Left ventricle myocardium superior (tissue), 1 donor: ENCODE results near the gene EVPL. TPM values are rescaled to one million over a fixed set of nuclear protein-coding genes. Genes with fewer than 3 reads are reported as not detected.
A peak's percentile ranks its signal among the peaks of the same experiment; 100 is the strongest.
"Not testable (repeated sequence)": the region's sequence is repeated elsewhere in the genome, so short reads cannot be mapped to it uniquely, and the experiment has no call there.

ENCODE experiments used
- ATAC-seq: fragments of 200-7000 bp; cut with Tn5 transposase; one replicate; pipeline ENCODE4 v1.9.1; 2020; ENCODE audit warnings: mild to moderate bottlenecking, moderate library complexity
- DNase-seq: peaks from one replicate; pipeline ENCODE4 v3.0.0-alpha.2; 2020
- intact Hi-C: fragments of 100-400 bp; cut with micrococcal nuclease; formaldehyde crosslinking; loops from one replicate; pipeline ENCODE4 v1.11.0; 2022
- long read RNA-seq: library from polyadenylated mRNA; unstranded; transcript quantifications from one replicate; pipeline ENCODE4 v2.0.0, GENCODE V29; 2021
- total RNA-seq: library from RNA; stranded (reverse); fragmentation: NEBNext Ultra II Directional; extraction: Animal tissue kit (Norgen Biotek cat#: 25700); gene quantifications from one replicate; pipeline ENCODE4 v1.2.1, GENCODE V29; 2021
- donor health status: DM: no; HTN: yes; CAD: no; lungs with severe emphysema.

The EVPL gene
- 0.07 TPM for total RNA-seq
- long read RNA-seq = 0 reads

DNA sequence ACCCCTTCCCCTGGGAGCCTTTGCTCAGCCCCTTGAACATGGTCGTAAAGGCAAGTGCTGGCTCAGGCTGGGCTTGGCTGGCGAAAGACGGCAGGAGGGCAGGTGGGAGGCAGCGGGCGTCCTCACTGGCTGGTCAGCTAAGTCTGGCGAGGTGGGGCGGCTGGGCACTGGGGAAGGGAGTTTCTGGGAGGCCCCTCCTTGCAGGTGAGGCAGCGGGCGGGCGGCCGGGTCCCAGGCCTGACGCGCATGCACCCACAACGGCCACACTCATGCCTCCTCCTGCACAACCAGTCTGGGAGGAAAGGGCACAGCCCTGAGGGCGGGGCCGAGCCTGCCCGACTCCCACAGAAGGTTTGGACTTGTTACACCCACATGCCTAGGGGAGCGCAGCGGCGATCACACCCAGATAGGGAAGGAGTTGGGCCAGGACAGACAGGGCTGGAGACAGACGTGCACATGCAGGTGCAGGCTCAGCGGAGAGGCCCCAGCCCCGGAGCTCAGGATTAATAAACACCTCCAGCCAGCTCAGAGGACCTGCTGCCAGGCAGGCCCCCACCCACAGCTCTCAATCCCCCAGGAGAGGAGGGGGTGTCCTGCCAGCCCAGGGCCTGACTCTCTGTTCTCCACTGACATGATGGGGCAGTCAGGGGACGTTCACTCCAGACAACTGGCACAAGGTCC is at the start of gene EVPL:
EVPL (minus strand) TSS at position 148 of the 681 bp plus-strand sequence; CDS start at position 40, 108 bp downstream.
- ATAC-seq (no peak), DNase-seq (no peak)
- intact Hi-C loops = no loop called here

DNA sequence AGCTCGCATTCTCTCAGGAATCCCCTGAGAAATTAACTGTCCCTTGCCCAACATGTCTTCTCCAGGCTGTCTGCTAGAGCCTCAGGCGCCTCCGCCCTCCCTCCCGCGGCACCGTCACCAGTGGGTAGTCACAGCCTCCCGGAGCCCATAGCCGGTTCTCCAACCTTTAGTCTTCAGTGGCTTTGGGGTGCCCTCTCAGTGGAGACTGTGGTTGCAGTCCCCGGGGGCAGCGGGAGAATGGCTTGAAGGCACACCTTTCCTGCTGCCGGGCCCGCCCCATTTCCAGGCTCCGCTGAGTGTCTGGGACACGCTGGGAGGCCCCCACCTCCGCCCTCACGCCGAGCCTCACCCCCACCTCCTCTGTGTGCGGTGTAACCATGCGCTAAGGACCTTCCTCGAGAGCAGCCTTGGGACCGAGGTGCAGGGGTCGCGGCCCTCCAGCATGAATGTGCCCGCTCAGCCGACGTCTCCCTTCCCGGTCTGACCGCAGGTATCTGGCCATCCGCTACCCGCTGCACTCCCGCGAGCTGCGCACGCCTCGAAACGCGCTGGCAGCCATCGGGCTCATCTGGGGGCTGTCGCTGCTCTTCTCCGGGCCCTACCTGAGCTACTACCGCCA is 49.1 kb upstream of the EVPL start:
- ATAC-seq = no peak
- no peak for DNase-seq
- intact Hi-C loops = no loop called here

DNA sequence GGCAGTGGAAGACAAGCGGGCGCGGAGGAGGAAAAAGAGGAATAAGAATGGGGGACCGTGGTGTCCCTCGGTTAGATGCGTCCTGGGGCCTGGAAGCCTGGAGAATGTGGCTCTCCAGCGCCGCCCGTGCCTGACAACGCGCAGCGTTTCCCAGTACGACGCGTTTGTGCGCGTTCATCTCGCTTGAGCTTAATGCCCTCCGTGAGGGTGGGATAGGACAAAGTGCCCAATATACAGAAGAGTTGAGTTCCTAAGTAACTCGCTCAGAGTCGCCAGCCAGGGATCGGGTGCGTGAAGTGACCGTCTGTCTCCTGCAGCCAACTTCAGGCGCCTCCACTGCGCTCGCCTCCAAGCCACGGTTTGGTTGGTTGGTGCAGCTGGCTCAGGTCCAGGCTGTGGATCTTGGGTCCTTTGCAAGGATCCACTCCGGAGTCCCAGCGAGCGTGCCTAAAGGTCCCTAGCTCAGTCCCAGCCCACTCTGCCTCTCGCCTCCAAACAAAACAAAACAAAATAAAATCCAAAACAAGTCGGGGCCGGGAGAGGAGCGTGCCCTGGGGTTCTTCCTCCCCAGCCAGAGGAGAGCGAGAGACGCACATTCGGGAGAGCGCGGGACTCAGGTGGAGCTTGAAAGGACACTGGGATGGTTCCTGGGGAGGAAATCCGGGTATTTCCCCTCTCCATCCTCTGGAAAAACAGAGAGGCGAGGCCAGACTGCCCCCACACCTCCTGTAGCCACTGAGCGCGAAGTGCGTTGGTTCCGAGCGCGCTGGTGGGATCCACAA is 48.4 kb upstream of the EVPL start:
- intact Hi-C loops = no loop called here
- DNase-seq (no peak), ATAC-seq (no peak)

DNA sequence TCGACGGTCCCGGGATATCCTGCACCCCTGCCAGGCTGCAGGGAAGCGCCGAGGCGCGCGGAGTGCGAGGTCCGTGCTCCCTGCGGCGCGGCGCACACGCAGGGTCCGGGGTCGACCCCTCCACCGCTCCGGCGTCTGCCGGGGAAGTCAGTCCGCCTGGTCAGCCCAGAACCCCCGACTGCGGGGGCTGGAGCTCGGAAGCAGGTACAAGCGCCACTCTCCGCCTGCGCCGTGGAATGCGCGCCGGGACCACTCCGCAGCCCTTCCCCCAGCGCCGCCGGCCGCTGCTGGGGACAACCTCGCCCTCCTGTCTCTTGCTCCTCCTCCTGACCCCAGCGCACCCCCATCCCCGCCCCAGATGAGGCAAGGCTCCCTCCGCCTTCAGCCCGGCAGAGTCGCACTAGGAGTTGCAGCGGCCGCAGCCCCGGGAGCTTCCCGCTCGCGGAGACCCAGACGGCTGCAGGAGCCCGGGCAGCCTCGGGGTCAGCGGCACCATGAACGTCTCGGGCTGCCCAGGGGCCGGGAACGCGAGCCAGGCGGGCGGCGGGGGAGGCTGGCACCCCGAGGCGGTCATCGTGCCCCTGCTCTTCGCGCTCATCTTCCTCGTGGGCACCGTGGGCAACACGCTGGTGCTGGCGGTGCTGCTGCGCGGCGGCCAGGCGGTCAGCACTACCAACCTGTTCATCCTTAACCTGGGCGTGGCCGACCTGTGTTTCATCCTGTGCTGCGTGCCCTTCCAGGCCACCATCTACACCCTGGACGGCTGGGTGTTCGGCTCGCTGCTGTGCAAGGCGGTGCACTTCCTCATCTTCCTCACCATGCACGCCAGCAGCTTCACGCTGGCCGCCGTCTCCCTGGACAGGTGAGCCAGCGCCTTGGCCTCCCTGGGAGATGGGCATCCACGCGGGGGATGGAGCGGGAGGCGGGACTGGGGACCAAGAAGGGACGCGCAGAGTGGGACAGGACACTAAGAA is 47.6 kb upstream of the EVPL start, which contains the start of gene GALR2:
GALR2 (plus strand) TSS at position 392 of the 974 bp plus-strand sequence; CDS start at position 495, 103 bp downstream.
- ATAC-seq (no peak), DNase-seq (no peak)
- intact Hi-C loops = no loop called here

DNA sequence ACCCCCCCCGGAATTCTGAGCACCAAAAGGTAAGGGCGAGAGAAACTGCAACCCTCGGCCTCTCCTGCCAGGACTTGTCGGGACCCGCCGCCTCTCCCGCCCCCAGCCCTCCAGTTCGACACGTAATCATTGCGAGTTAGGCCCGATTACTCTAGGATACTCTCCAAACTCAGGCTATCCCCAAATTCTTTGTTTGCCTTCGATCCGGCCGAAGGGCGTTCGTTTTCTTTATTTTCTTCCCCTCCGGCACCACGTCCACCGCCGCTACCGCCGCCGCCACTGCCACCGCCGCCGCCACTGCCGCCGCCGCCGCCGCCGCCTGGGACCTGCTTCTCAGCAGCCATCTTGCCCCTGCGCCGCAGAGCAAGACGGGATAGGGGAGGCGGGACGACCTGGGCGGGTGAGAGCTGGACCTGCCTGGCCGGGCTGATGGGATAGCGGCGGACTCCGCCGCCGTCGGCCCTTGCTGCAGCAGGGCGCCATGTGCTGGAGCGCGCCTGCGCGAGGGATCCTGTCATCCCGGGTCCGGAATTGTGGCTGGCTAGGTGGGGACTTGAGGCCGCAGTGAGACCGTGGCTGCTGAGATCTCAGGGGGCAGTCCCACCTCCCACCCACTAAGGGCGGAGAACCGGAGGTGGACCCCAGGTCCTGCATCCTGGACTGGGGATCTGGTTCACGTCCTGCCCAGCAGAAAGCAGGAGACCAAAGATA is 45.2 kb upstream of the EVPL start, which contains the start of gene SRP68:
SRP68 (minus strand) TSS at position 370 of the 711 bp plus-strand sequence; CDS start at position 344, 26 bp downstream.
- peak; percentile 100 for ATAC-seq
- intact Hi-C loops = no loop called here
- DNase-seq = peak; percentile 95

DNA sequence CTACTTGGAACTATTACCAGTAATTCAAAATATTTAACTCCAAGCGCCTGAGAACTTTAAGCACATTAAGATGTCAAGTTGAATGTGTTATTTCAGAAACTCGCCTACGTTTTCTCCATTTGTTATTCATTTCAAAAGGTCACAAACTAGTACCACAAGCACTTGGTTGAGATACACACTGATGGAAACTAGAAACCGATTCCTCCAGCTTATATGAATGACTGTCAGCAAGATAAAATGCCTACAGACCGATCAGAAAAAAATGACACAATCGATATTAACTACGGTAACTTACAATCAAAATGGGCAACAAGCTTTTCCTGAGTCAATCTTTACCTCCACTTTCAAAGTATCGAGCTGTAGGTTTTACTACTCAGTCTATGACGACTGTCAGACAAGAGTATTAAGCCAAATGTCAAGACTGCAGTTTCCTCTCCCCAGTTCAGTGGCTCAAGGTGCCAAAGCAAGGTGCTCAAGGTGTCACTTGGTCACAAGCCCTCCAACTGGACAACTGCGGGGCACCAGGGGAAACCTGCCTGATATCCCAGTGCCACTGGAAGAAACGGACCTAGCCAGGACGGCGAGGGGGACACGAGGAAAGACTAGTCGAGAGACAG is 44.5 kb upstream of the EVPL start:
- intact Hi-C loops = no loop called here
- ATAC-seq = no peak

DNA sequence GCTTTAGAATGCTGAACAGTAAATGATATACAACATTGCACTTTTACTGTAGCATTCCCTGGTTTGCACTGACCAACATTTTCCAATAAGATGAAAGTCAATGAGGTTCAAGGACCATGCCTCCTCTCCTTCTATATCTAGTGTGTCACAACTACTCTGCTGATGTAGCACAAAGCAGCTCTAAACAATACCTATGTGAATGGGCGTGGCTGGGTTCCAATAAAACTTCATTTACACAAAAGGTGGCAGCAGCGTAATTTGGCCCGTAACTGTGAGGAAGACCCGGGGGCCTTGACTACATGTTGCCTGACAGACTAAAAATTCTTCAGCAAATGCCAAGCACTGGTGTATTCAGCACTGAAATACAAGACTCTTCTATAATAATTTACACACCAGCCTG is 38.7 kb upstream of the EVPL start:
- ATAC-seq = no peak
- intact Hi-C loops = no loop called here
- DNase-seq = no peak

More for the DNA sequence above, 44.5 kb upstream of the EVPL start:
- no peak for DNase-seq

DNA sequence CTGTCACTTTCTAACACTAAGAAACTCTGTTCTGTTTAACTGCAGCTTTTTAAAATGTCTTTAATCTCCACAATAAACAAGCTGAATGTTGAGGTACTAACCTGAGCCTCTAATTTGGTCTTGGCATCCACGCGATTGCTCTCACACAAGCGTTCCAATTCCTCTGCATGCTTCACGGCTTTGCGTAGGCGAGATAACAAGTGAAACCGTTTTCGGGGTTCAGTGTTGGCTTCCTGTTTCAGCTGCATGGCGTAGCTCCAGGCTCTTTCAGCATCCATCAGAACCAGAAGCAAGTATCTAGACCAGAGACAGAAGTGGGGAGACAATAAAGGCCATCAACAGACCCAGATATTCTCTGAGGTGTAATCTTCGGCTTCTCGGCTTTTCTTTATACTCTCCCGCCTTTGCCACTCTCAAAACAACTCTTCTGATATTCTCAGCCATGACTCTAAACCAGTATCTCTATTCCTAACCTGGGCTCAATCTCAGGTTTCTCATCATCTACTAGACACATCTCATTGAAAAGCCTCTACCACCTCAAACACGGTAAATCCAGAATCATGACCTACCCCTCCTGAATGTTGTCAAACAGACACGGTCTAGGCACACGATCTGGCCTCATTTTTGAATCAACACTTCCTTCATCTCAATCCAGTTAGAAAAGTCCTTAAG is 36.9 kb upstream of the EVPL start:
- intact Hi-C loops = no loop called here
- ATAC-seq (no peak), DNase-seq (no peak)

DNA sequence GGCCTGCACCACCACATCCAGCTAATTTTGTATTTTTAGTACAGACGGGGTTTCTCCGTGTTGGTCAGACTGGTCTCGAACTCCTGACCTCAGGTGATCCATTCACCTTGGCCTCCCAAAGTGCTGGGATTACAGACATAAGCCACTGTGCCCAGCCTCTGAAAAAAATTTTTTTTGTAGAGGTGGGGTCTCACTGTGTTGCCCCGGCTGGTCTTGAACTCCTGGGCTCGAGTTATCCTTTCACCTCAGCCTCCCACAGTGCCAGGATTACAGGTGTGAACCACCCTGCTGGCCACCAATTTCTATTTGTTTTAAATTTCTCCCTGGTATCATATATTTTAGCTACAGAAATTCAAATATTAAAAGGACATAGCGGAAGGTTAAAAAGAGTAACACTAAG is 31.2 kb upstream of the EVPL start:
- intact Hi-C loops, DNase-seq, ATAC-seq: not testable (repeated sequence)

DNA sequence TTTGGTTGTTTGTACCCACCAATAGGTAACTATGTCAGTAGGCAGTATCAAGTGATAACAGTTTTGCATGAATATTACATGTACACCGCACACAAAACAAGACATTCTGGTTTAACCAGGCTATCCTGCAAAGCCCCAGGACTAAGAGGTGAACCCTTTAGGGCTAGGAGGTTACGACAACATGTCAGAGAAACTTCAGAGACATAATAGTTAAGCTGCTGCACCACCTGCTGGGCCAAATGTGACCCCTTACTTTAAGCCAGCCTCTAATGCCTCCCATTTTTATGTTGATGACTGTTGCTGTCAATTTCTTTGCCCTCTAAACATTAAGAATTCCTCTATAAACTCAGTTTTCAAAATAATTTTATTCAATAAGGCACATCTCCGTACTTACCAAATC is 29.8 kb upstream of the EVPL start:
- intact Hi-C loops = no loop called here
- no peak for ATAC-seq
- no peak for DNase-seq

DNA sequence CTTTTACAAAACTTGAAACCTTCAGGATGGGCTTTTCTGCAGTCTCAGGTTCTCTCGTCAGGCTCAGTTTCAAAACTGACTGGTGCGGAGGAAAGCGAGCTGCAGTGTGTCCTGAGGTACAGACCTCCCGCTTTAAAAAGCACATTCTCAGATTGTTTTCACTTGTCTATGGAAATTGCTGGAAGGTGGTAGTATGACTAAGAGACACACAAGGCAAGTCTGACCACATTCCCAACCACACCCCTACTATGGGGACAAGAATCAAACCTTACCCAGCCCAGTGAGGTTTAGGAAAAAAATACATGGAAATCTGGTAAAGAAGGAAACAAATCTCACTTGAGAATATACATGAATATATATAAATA is 27.0 kb upstream of the EVPL start:
- intact Hi-C loops = no loop called here
- DNase-seq = no peak
- ATAC-seq = no peak

DNA sequence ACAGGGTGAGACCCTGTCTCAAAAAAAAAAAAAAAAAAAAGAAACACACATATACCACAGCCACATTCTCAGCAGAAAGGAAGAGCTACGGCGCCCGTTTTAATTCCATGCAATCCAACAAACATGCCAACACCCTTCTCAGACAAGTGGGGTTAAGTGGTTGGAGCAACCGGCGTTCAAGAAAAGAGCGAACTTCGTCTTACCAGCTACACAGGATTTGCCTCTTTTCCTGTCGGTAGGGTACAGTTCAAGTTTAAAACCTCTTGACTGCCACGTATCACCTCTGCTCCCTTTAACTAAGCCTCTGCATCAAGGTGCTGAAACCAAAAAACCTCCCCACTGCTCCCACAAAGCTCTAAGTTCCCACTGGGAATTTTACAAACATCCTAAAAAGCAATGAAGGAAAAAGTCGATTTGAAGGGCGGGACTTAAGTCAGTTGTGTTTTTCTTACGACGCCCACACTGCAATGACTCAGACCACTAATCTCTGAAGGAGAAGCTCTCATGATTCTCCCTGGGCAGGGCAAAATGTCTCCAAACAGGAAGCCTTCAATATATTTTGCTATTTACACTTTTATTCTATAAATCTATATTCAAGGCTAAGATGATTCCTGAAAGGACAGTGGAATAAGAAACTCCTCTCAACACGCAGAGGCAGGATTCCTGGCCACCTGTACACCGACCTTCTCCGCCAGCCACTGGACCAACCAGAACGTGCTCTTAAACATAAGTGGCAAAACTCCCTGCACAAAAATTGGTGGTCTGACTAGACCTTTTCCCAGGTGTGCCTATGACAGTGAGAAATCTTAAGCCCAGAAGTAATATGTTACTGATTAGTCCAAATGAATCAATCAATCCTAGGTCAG is 26.4 kb upstream of the EVPL start:
- DNase-seq = no peak
- intact Hi-C loops = no loop called here
- ATAC-seq = no peak

DNA sequence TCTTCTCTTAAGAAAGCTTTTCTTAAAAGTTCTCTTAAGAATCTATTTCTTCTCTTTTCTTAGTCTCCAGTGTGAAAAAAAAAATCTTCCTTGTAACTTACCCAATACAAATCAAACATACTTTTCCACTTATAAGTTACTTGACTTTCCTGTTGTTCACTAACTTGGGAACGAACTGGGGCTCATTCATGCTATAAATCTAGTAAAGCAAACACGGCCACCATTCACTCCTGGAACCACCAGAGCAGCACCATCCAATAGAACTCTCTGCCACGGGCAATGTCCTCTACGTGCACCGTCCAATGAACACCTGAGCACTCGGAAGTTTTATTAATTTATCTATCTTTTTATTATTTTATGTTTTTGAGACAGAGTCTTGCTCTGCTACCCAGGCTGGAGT is 24.5 kb upstream of the EVPL start:
- no peak for DNase-seq
- ATAC-seq = no peak
- intact Hi-C loops = no loop called here

DNA sequence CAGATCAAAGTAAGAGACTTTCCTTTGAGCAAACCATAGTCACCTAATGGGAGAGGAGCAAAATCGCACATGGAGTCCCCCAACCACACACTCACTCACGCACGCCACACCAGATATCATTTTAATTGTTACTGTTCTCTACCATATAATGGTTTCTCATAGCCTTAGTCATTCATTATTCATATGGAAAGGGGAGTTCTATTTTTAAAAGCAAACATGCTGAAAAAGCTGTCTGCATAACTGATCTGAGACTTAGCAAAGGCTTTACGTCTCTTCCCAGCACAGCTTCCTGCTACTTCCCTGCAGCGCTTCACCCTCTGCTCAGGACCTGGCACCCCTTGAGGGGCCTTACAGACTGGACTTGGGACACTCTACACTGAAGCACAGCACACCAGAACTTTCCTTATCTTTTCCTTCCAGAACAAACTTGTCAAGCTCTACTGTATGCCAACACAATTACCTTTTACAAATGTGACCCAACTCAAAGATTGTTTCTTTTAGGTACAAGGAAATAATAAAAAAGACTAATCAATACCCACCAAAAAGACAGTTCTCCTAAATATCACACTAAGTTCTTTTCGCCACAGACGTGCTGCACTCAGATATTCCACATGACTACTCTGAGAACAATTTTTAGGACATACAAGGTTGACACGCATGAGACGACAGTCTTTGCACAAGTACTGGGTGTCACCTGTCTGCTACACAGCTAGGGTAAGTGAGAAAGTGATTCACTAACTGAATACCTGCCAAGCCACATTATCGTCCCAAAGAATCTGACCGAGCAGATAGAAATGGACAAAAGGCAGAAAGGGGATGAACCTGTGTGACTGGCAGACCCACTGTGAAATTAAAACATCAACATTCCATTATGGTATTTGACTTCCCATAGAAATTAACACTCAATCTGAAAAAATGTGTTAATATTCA is 23.7 kb upstream of the EVPL start:
- peak; percentile 18 for ATAC-seq
- intact Hi-C loops = no loop called here
- DNase-seq = no peak

DNA sequence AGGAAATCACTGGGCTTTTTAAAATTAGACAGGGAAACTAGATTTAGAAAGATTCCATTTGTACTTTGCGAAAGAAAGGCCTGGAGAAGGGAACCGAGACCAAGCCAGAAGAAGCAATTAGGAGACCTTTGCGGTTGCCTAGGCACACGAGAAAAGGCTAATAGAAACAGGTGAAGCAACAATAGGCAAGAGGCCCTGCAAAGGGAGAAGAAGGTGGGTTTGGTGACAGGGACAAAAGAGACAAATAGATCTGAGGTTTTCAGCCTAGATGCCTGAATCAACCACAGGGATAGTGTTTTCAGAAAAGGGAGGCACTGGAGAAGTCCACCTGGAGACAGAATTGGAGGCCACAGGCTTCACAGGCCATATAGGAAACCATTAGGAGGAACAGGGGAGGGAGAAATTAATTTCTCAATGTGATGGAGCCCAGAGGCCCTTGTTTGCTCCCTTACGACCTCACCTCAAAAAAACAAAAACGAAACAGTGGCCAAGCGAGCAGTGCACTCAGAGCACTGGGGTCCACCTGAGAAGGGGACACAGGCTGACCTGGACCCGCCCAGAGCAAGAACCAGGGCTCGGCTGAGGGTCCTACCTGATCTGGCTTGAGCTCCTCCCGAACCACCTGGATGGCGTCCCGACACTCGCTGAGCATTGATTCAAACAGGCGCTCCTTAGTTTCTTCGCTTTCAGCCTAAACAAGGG is 22.9 kb upstream of the EVPL start:
- intact Hi-C loops = no loop called here
- ATAC-seq (no peak), DNase-seq (no peak)
